ENCODE data around the gene POU6F2. TPM values are rescaled to one million over a fixed set of nuclear protein-coding genes. Genes with fewer than 3 reads are reported as not detected.

The POU6F2 gene
- total RNA-seq, 1 experiment from 2014 or later, result 0.27 TPM

- H3K27me3 ChIP-seq (ENCODE audit: insufficient read depth, low read length), result no peaks in the 10 kb centered on the region; the same call in 1 of the 2 replicates
- no peaks in the 10 kb centered on the region for H3K36me3 ChIP-seq (ENCODE audit: control insufficient read depth in 1 of 2, insufficient read depth in 2 of 2, low read length in 2 of 2)
- intact Hi-C loops (cut with micrococcal nuclease), result no loop called here
- H4K20me1 ChIP-seq (ENCODE audit: insufficient read depth), result no peaks in the 10 kb centered on the region
- H2AFZ ChIP-seq (ENCODE audit: low read depth, low read length, poor library complexity, severe bottlenecking), result no peak overlapping the region
- ChIA-PET POLR2A (no interaction called here), RAD21 (ENCODE audit: low non-redundant PET in 1 of 2, low total read pairs in 2 of 2, uncharacterized antibody in 2 of 2, unreplicated experiment in 2 of 2) (no interaction called here), CTCF (no interaction called here)
- H3K4me2 ChIP-seq (ENCODE audit: low read length), result no peak overlapping the region
- H3K27ac ChIP-seq (ENCODE audit: low read depth, low read length), result no peak overlapping the region
- no peak for TF ChIP-seq CBX3 (IDR thresholded peaks at IDR 0.05; ENCODE audit: low read depth)
- no peak for TF ChIP-seq EZH2 (IDR thresholded peaks at IDR 0.05)
- no peak for TF ChIP-seq ATF3 (IDR thresholded peaks at IDR 0.05)
- TF ChIP-seq POLR2AphosphoS5 (IDR thresholded peaks at IDR 0.05; ENCODE audit: low read depth, low read length), result no peak
- no peak for TF ChIP-seq JUND (IDR thresholded peaks at IDR 0.05)
- no peak for TF ChIP-seq EZH2phosphoT487 (IDR thresholded peaks at IDR 0.05; ENCODE audit: borderline replicate concordance)
- TF ChIP-seq CTCF (IDR thresholded peaks at IDR 0.05 in 2 of 3, conservative IDR thresholded peaks at IDR 0.05 in 1 of 3; ENCODE audit: borderline replicate concordance in 1 of 3, insufficient read depth in 1 of 3, low read depth in 2 of 3, low read length in 2 of 3), result no peak
- no peak for TF ChIP-seq ZBTB33 (IDR thresholded peaks at IDR 0.05; ENCODE audit: extremely low read depth, insufficient replicate concordance, low read length)
- no peak for TF ChIP-seq POLR2A (IDR thresholded peaks at IDR 0.05; ENCODE audit: borderline replicate concordance, extremely low read depth, insufficient read depth, insufficient read length)
- no peak for TF ChIP-seq REST (IDR thresholded peaks at IDR 0.05; ENCODE audit: low read depth)
- TF ChIP-seq ZFX (IDR thresholded peaks at IDR 0.05), result no peak
- no peak for TF ChIP-seq RAD21 (IDR thresholded peaks at IDR 0.05; ENCODE audit: low read depth)
- TF ChIP-seq EGR1 (IDR thresholded peaks at IDR 0.05; ENCODE audit: low read depth), result no peak
- TF ChIP-seq ELF1 (IDR thresholded peaks at IDR 0.05; ENCODE audit: borderline replicate concordance, low read depth), result no peak
- no peak for TF ChIP-seq YY1 (IDR thresholded peaks at IDR 0.05; ENCODE audit: extremely low read depth, insufficient replicate concordance, low read depth, low read length)
- no peak for TF ChIP-seq ZNF274 (IDR thresholded peaks at IDR 0.05; ENCODE audit: low read depth, low read length)
- BruUV-seq (replicated peaks), result no TSS peak
- DNase-seq (ENCODE audit: low read depth, low spot score) (no peak), ATAC-seq (no peak)
- H3K4me1 ChIP-seq (ENCODE audit: control insufficient read depth in 1 of 2, insufficient read depth in 2 of 2, low read length in 2 of 2), result peaks cover 0 to 5% of the 10 kb centered on the region in 2 experiments; a peak in 1 of 4 replicates
- no peak overlapping the region for H3K4me3 ChIP-seq (replicated peaks in 1 of 2; ENCODE audit: low read depth in 1 of 2, low read length in 2 of 2)
- no peak overlapping the region for H3K9ac ChIP-seq (ENCODE audit: low read length)
- no peaks in the 10 kb centered on the region for H3K79me2 ChIP-seq (ENCODE audit: insufficient read depth, low read length)
- H3K9me2 ChIP-seq (ENCODE audit: insufficient read depth), result no peaks in the 10 kb centered on the region
- no peaks in the 10 kb centered on the region for H3K9me3 ChIP-seq (ENCODE audit: control insufficient read depth in 1 of 2, insufficient read depth in 1 of 2, low read depth in 1 of 2, low read length in 2 of 2)
These were observed 455.2 kb downstream of the POU6F2 start for GRCh38 chr7:39432807-39433416.
